ENCODE results near the gene B4GALT2.

DNA sequence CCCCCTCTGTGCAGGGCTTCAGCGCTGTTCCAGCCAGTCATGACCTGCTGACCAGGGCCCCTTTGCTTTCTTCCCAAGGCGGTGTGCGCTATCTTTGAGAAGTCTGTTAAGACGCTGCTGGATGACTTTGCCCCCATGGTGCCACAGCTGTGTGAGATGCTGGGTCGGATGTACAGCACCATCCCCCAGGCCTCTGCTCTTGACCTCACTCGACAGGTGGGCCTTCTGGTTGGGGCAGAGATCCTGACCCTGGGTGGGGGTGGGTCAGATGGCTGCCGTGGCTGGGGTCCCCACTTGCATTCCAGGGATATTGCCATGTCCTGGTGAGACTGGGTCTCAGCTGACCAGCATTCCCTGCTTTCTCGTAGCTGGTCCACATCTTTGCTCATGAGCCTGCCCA lies 18.2 kb upstream of the B4GALT2 start:
- TF ChIP-seq, protein P1, sequence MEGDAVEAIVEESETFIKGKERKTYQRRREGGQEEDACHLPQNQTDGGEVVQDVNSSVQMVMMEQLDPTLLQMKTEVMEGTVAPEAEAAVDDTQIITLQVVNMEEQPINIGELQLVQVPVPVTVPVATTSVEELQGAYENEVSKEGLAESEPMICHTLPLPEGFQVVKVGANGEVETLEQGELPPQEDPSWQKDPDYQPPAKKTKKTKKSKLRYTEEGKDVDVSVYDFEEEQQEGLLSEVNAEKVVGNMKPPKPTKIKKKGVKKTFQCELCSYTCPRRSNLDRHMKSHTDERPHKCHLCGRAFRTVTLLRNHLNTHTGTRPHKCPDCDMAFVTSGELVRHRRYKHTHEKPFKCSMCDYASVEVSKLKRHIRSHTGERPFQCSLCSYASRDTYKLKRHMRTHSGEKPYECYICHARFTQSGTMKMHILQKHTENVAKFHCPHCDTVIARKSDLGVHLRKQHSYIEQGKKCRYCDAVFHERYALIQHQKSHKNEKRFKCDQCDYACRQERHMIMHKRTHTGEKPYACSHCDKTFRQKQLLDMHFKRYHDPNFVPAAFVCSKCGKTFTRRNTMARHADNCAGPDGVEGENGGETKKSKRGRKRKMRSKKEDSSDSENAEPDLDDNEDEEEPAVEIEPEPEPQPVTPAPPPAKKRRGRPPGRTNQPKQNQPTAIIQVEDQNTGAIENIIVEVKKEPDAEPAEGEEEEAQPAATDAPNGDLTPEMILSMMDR (IDR thresholded peaks at IDR 0.05), result no peak
- TF ChIP-seq EZH2 (IDR thresholded peaks at IDR 0.05; ENCODE audit: borderline replicate concordance, insufficient read depth, low read depth, low read length, poor library complexity, severe bottlenecking), result no peak
